GM19238 (cell line): Measurements from ENCODE around the gene TCF25.
"Not testable (repeated sequence)": the region's sequence is repeated elsewhere in the genome, so short reads cannot be mapped to it uniquely, and the experiment has no call there.

Source experiments
- DNase-seq: peaks from one replicate; pipeline ENCODE4 v3.0.0; 2011; ENCODE audit warnings: low spot score; ENCODE audit not compliant: insufficient read length

TCF25 gene

DNA sequence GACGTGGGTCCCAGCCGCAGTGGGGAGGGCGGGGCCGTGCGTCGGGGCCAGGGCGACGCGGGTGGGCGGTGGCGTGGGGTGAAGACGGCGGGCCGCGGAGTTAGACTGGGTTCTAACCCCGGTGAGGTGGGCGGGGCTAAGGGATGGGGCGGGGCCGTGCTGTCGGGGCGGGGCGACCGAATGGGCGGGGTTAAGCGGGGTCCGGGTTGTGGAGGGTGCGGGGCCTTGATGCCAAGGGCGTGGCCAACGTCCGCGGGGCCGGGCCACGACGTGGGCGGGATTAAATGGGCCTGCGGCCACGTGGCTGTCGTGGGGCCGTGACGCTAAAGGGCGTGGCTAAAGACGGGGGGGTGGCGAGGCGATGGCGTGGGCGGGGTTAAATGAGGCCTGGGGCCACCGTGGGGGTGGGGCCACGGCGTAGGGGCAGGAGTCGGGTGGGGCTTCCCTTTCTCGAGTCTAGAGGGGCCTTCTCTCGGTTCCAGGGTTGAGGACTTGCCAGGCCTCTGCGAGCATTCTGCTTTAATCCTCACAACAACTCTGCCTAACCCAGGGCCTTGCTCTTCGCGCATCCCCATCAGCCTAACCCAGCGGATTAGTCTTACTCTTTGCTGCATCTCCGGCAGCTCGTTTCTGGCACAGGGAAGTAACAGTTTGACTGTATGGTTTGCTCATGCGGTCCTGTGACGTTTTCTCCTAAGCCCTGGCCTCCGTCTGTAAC, 739 bp downstream of the TCF25 start:
- peak; percentile 84 for DNase-seq

DNA sequence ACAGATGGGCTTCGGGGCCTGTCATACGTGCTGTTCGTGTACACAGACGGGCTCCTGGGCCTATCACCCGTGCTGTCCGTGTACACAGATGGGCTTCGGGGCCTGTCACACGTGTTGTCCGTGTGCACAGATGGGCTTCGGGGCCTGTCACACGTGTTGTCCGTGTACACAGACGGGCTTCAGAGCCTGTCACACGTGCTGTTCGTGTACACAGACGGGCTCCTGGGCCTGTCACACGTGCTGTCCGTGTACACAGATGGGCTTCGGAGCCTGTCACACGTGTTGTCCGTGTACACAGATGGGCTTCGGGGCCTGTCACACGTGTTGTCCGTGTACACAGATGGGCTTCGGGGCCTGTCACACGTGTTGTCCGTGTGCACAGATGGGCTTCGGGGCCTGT, 5.7 kb downstream of the TCF25 start:
- not testable (repeated sequence) for DNase-seq

DNA sequence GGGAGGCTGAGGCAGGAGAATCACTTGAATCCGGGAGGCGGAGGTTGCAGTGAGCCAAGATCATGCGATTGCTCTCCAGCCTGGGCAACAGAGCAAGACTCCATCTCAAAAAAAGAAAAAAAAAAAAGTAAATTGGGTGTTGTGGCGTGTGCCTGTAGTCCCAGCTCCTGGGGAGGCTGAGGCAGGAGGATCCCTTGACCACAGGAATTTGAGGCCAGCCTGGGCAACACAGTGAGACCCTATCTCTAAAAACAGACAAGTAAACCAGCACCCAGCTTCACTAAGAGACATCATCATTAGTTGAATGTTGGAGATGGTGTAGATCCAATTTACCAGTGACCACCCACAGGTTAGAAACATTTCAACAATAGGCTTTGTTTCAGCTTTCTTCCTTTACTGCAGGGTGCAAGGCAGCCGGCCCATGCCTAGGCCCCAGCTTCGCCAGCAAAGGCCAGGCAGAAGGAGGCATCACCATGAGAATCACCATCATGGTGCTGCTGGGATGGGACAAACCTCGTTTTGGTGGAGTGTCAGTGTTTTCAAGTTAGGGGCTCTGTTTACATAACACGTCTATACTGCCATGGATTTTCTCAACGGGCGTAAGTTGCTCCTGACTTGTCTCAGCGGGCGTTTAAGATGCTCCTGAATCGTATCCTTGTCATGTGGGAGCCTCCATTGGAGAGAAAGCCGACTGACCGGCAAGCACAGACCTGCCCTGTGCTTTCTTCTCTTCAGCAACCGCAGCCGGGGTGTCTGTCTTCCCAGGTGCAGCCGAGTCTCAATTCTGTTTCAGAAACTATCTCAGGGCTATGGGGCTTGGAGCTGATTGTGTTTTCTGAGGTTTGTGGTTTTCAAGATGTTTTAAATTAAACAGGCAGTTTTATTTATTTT, 7.3 kb downstream of the TCF25 start:
- DNase-seq = no peak

DNA sequence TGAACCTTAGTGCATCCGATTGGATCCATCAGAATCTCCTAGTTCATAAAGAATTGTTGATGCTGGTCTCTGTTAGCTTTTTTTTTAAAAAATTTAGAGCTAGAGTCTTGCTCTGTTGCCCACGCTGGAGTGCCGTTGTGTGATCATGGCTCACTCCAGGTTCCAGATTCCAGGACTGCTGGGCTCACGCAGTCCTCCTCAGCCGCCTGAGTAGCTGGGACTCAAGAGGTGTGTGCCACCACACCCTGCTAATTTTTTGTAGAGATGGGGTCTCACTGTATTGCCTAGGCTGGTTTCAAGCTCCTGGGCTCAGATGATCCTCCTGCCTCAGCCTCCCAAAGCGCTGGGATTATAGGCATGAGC, 8.0 kb downstream of the TCF25 start:
- no peak for DNase-seq

DNA sequence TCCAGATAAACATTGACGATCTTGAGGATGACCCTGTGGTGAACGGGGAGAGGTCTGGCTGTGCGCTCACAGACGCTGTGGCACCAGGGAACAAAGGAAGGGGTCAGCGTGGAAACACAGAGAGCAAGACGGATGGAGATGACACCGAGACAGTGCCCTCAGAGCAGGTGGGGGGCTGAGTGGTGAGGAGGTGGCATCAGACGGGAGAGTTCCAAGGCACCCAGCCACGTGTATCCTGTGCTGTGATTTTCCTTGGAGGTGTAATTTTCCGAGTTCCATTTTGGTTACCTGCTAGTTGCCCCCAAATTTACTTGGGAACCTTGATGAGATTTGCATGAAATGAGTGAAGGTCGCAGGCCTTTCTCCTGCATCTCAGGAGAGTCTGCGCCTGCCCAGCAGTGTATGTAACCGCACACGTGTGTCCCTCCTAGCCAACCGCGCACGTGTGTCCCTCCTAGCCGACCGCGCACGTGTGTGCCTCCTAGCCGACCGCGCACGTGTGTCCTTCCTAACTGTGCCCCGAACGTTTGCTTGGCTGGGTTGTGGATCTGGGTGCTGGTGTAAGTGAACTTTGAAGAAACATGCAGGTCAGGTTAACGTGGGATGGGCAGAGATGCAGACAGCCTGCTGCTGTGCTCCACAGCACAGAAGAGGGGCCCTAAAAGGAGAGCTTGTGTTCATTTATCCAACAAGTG, 10.1 kb downstream of the TCF25 start:
- DNase-seq = no peak

DNA sequence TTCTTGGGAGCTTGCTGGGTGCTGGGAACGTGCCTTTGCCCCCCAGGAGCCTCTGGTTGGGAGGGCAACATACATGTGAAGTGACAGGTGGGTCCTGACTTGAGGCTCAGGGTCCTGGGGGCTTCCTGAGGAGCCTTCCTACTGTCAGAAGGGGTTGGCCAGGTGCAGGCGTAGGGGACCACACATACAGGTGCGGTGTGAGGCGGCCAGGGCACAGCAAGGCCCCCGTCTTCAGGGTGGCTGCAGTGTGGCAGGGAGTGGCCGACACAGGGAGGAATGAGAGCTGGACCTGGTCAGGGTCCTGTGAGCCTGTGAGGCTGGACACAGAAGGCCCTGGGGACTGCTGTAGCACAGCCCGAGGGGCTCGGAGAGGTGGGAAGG, 10.6 kb downstream of the TCF25 start:
- DNase-seq = no peak

DNA sequence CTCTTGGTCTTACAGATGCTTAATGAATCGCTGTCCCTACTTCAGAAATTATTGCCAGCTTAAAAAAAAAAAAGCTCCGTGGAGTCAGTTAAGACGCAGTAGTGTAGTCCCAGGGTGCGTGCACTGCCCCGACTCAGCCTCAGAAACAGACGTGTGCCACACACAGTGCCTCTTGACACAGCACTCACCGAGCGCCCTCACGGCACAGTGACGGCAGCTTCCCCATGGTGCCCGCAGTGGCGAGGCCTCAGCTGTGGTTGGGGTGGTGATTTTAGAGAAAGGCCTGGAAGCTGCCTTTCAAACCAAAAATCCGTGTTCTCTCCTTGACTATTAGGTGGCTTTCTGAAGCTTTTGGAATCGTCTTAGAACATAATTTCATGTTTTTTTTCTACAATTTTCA, 13.9 kb downstream of the TCF25 start:
- DNase-seq = no peak

DNA sequence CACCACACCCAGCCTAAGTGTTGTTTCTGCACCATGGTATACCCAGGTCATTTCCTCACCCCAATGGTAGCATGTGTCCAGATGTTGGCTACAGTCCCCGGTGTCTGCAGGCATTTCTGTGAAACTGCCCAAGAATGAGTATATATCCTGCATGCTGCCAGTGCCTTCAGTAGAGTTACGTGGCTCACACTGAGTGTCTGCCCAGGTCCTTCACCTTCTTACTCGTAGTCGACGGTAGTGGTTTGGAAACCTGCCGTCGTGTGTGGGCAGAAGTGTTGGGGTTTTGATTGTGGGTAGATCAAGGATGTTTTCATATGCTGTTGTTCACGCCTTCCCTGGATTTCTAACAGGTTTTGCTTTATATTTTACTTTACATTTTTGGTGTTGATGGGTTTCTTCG, 16.8 kb downstream of the TCF25 start:
- no peak for DNase-seq

DNA sequence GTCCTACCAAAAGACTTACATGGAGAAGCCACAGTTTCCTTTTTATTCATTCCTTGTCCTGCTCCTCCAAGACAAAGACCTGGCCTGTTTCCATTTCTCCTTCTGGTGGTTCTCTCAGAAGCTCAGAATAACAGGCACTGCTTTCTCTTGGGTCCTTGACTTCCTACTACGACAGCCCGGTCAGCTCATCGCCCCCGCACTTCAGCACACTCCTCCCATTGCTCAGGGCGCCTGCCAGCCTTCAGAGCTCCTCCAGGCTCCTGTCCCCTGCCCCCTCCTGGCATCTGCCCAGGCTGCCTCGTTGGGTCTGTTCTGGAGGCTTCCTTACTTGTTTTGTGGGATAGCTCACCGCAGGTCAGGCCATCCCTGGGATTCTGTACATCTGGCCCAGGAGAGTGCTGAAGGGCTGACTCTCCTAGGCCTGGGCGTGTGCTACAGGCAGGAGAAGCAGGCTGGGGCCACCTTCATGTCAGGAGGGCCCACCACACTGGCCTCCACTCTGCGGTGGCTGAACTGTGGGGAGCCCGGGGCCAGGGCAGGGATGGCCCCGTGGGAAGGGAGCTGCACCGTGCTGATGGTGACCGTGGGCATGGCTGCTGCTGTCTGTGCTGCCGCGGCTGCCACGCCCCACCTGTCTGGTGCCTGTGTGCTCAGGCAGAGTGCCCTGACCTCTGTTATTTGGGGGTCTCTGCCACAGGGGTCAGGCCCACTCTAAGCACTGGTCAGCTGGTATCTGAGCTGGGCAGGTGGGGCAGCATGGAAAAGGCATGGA, 17.7 kb downstream of the TCF25 start:
- DNase-seq = no peak

DNA sequence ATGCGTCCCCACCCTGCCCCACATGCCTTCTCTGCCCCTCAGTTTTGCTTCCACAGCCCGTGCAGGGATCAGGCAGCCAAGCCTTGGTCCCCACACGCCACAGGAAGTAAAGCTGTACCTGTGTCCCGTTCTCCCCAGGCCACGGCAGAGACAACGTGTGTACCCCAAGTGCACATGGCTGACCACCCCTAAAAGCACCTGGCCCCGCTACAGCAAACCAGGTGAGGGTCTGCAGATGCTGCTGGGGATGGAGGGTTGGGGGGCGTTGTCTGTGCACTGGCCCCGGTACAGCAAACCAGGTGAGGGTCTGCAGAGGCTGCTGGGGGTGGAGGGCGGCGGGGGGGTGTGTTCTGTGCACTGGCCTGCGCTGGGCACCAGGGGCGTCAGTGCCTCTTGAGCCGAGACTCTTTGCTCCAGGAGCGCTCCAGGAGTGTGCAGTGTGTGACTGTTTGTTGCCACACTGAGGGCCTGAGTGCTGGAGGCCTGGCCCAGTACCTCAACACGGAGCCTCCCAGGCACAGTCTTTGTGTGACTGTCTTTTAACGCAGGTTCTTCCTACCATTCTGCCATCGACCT, 18.8 kb downstream of the TCF25 start:
- no peak for DNase-seq

DNA sequence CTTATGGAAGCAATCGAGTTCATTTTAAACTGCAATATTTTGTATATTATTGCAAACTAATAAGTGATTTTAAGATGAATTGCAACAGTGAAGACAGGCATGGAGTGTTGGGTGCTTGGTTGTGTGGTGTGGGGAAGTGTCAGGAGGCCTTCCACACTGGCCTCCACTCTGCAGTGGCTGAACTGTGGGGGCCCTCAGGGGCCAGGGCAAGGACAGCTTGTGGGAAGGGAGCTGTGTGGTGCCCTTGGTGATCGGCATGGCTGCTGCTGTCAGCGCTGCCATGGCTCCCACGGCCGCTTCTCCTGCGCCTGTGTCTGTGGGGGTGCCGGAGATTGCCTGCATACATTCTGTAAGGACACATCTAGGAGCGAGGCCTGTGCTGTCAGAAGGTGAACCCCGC, 19.2 kb downstream of the TCF25 start:
- no peak for DNase-seq

DNA sequence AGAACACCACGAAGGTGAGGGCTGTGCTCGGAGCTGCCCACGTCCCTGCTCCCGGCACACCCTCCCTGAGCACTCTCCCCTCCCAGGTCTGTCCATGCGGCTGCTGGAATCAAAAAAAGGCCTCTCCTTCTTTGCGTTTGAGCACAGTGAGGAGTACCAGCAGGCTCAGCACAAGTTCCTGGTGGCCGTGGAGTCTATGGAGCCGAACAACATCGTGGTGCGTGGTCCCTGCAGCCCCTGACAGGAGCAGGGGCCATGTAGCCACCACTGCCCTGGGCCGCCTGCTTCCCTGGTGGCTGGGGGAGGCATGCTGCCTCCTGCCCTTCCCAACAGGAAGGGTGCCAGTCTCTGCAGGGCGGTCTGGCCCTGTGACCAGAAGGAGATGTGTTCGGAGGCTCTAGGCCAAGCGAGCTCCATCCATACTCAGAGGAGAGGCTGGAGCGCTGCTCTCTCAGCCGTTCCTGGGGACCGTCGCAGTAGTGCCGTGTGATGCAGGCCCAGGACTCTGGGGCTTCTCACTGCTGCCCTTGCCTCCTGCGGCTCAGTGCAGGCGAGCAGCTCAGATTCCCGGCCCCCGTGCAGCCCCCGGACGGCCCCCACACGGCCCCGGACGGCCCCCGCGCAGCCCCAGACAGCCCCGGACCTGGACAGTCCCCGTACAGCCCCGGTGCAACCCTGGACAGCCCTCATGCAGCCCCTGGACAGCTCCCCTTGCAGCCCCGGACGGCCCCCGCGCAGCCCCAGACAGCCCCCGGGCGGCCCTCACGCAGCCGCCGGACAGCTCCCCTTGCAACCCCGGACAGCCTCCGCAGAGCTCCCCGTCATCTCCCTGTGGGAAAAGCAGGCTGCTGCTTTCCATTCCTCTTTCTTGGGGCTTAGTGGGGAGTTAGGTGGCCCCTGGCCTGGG, 20.5 kb downstream of the TCF25 start:
- DNase-seq = no peak

DNA sequence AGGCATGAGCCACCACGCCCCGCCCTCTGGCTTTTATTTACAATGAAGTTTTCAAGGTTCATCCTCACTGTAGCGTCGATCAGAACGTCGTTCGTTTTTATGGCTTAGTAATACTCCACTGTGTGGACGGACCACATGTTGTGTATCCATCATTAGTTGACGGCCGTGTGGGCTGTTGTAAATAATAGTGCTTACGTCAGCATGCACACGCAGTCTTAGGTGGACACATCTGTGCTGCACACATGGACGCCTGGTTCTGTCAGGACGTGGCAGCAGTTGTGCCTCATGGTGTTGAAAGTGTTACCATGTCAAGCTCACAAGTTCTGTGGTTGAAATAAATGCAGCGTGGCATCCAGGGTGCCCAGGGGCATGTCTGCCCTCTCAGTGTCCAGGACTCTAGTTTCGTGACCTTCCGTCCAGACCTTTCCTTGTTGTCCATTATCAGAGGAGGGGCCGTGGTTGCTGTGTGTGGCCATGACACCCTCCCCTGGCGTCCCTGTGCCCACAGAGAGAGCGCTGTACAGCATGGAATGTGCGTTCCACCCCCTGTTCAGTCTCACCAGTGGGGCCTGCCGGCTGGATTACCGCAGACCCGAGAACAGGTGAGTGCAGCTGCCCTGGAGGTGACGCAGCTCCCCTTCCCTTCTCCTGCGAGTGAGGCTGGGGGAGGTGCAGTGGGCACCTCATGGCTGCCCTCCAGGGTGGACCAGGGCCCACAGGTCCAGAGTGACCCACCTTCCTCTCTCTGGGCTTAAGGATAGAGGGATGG, 22.3 kb downstream of the TCF25 start:
- DNase-seq = no peak

DNA sequence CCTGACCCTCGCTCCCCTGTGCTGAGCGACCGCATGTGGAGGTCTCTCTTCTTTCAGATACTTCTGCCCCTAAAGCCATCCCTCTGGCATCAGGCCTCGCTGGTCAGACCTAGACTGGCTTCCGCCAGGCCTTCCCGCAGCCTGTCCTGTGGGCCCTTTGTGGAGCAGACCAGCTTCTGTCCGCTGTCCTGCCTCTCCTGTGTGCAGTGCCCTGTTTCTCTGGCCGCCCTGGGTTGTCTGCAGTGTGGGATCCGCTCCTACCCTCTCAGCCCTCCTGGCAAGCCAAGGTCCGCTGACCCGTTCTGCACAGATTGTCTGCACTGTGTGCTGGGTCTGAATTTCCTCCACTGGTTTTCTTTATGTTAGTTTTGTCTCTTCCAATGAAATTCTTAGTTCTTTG, 23.8 kb downstream of the TCF25 start:
- DNase-seq = no peak

DNA sequence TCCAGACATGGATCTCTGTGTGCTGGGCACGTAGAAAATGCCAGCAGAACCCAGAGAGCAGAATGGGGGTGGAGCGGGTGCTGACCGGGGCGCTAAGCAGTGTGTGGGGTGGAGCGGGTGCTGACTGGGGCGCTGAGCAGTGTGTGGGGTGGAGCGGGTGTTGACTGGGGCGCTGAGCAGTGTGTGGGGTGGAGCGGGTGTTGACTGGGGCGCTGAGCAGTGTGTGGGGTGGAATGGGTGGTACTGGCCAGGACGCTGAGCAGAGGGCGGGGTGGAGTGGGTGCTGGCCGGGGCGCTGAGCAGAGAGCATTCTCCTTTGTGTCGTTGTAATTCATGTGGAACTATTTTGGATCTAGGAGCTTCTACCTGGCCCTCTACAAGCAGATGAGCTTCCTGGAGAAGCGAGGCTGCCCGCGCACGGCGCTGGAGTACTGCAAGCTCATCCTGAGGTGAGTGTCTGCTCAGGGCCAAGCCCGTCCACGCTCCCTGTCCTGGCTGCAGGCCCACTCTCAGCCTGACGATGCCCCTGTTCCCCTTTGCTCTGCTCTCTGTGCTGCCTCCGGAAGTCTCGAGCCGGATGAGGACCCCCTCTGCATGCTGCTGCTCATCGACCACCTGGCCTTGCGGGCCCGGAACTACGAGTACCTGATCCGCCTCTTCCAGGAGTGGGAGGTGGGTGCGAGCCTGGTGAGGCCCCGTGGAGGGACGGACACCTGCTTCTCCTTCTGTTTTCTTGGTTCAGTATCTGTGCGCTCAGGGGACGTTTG, 25.0 kb downstream of the TCF25 start:
- DNase-seq = no peak

DNA sequence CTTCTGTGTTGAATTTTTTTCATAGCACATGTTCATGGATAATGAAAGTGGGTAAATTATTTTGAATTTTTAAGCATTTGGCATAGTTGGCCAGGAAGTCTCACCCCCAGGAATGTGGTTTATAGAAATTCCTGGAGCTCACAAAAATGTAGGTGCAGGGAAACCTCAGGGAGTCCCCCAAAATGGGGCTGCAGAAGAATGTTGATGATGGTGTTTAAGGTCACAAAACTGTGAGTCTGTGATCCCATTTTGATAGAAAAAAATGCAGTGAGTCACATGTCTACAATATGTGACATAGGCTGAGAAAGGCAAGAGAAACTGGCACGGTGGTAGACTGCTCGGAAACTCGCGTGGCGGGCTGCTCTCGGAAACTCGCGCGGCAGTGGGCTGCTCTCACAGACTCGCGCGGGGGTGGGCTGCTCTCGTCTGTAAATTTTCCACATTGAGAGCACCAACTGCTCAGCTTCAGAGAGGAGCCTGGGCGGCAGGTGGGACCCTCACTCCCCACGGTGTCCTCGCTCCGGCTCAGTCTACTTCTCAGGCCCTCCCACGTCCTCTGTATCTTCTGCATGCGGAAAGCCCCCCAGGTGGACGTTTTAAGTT, 26.6 kb downstream of the TCF25 start:
- no peak for DNase-seq

DNA sequence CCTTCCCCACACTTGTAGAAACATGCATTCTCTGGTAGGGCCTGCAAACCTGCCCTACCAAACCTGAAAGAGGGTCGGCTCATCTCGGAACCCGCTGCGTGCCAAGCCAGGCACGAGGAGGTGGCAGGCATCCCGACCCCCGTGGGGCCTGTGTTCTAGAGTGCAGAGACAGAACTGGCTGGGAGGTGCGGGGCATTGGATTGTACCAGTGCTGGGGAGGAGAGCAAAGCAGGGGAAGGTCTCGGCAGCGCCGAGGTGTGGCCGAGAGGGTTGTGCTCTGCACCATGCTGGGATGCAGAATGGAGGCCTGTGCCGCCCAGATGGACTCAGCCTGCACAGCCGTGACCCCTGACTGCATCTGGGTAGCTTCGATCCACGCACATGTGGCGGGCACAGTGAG, 27.5 kb downstream of the TCF25 start:
- DNase-seq = no peak

DNA sequence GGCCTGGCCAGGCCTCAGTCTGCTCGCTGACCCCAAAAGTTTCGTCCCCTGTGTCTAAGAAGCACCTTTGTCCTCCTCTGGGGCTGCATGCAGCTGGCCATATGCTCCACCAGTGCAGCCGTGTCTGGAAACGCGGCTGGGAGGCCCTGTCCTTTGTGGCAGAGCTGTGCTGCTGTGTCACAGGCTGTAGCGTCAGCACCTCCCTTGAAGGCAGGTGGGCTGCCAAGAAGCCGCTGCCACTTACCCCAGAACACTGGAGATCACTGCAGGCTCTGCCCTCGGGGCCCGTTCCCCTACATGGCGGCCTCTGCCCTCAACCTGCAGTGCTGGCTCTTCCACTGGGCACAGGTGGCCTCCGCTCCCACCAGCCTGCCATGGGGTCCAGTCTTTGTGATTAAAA, 29.6 kb downstream of the TCF25 start:
- no peak for DNase-seq
